Measurements from ENCODE around the gene HMX2. TPM values are rescaled to one million over a fixed set of nuclear protein-coding genes. Genes with fewer than 3 reads are reported as not detected.

HMX2 gene
- total and polyA plus RNA-seq, 7 donors = 0.27 to 0.55 (median 0.36) TPM; not detected in 3

- intact Hi-C loops (cut with DNase I) = loop anchor here (10.0 kb wide), 1 partner anchor 828 kb away; no protein-coding TSS in a partner anchor
Observed at GRCh38 chr10:123136221-123136805, 11.6 kb upstream of the HMX2 start.

GRCh38 chr10:123136806-123137642 lies 10.9 kb upstream of the HMX2 start:
- no peak overlapping the region for H3K27ac ChIP-seq
- H3K4me3 ChIP-seq = peak overlapping the region in 3 of 4 donors; percentile 4 to 26 (median 7)
- H3K36me3 ChIP-seq = no peaks in the 10 kb centered on the region
- H3K4me1 ChIP-seq = peaks cover 0 to 66% (median 56%) of the 10 kb centered on the region in 4 donors
- 1 to 2% methylated on average over 83 of the region's 83 CpGs for WGBS, 2 donors
- no peak for DNase-seq
- no peak for TF ChIP-seq POLR2A (IDR thresholded peaks at IDR 0.05)
- no peak for TF ChIP-seq POLR2AphosphoS5 (IDR thresholded peaks at IDR 0.05)
- no peaks in the 10 kb centered on the region for H3K9me3 ChIP-seq
- peaks cover 87 to 100% (median 100%) of the 10 kb centered on the region in 3 donors for H3K27me3 ChIP-seq
- intact Hi-C loops (cut with DNase I) = loop anchor here (10.0 kb wide), 1 partner anchor 828 kb away; no protein-coding TSS in a partner anchor

More at GRCh38 chr10:123136221-123136805, 11.6 kb upstream of the HMX2 start:
- peaks cover 82 to 100% (median 98%) of the 10 kb centered on the region in 3 donors for H3K27me3 ChIP-seq
- TF ChIP-seq CTCF (IDR thresholded peaks at IDR 0.05) = no peak
- TF ChIP-seq EP300 (IDR thresholded peaks at IDR 0.05) = no peak
- TF ChIP-seq POLR2A (IDR thresholded peaks at IDR 0.05) = no peak
- no peak for TF ChIP-seq POLR2AphosphoS5 (IDR thresholded peaks at IDR 0.05)
- peak overlapping the region in 3 of 4 donors; percentile 27 to 42 (median 40) for H3K4me3 ChIP-seq
- no peak for DNase-seq
- WGBS, 2 donors = 3 to 5% methylated on average over 59 of the region's 59 CpGs
- no peaks in the 10 kb centered on the region for H3K36me3 ChIP-seq
- peaks cover 0 to 66% (median 56%) of the 10 kb centered on the region in 4 donors for H3K4me1 ChIP-seq
- H3K27ac ChIP-seq = no peak overlapping the region
- H3K9me3 ChIP-seq = no peaks in the 10 kb centered on the region

- 2 to 9% methylated on average over 7 of the region's 7 CpGs for whole genome bisulfite sequencing, 2 donors
Observed at GRCh38 chr10:123139165-123139520, 8.8 kb upstream of the HMX2 start.

GRCh38 chr10:123139521-123140163 lies 8.3 kb upstream of the HMX2 start:
- Histone ChIP-seq H3K27me3 (peaks cover 90 to 100% (median 100%) of the 10 kb centered on the region in 3 donors), H3K4me3 (no peak overlapping the region), H3K9me3 (no peaks in the 10 kb centered on the region), H3K27ac (no peak overlapping the region), H3K36me3 (no peaks in the 10 kb centered on the region), H3K4me1 (peaks cover 0 to 54% (median 41%) of the 10 kb centered on the region in 4 donors)
- TF ChIP-seq CTCF (IDR thresholded peaks at IDR 0.05) (no peak), POLR2A (IDR thresholded peaks at IDR 0.05) (no peak), POLR2AphosphoS5 (IDR thresholded peaks at IDR 0.05) (no peak), EP300 (IDR thresholded peaks at IDR 0.05) (no peak)
- intact Hi-C loops (cut with DNase I) = loop anchor here (10.0 kb wide), 1 partner anchor 825 kb away; no protein-coding TSS in a partner anchor
- 2 to 4% methylated on average over 32 of the region's 32 CpGs for WGBS, 2 donors
- DNase-seq = peak; percentile 52

More at GRCh38 chr10:123139165-123139520, 8.8 kb upstream of the HMX2 start:
- Histone ChIP-seq H3K36me3 (no peaks in the 10 kb centered on the region), H3K9me3 (no peaks in the 10 kb centered on the region), H3K4me3 (no peak overlapping the region), H3K27ac (no peak overlapping the region), H3K27me3 (peaks cover 90 to 100% (median 100%) of the 10 kb centered on the region in 3 donors), H3K4me1 (peaks cover 0 to 58% (median 44%) of the 10 kb centered on the region in 4 donors)
- no peak for DNase-seq
- TF ChIP-seq POLR2AphosphoS5 (IDR thresholded peaks at IDR 0.05) (no peak), CTCF (IDR thresholded peaks at IDR 0.05) (no peak), EP300 (IDR thresholded peaks at IDR 0.05) (no peak), POLR2A (IDR thresholded peaks at IDR 0.05) (no peak)
- intact Hi-C loops (cut with DNase I) = loop anchor here (10.0 kb wide), 1 partner anchor 826 kb away; no protein-coding TSS in a partner anchor
